ENCODE data around the gene STK38L.

The STK38L gene

GRCh38 chr12:27243804-27244688 lies at the start of gene STK38L:
Gene STK38L (plus strand): TSS chr12:27244286. CDS start chr12:27297721, 53,435 bp downstream.
- DNase-seq: peak; percentile 97

- DNase-seq: no peak
Observed at GRCh38 chr12:27194644-27195043, 49.4 kb upstream of the STK38L start.

- DNase-seq: peak; percentile 47
Observed at GRCh38 chr12:27198036-27198435, 46.0 kb upstream of the STK38L start.

GRCh38 chr12:27199638-27200300 lies 44.3 kb upstream of the STK38L start:
- no peak for DNase-seq

GRCh38 chr12:27201169-27201568 lies 42.9 kb upstream of the STK38L start:
- no peak for DNase-seq

GRCh38 chr12:27206801-27207502 lies 37.1 kb upstream of the STK38L start:
- DNase-seq: no peak

GRCh38 chr12:27207615-27208413 lies 36.3 kb upstream of the STK38L start:
- no peak for DNase-seq

GRCh38 chr12:27208414-27208750 lies 35.7 kb upstream of the STK38L start:
- no peak for DNase-seq

- DNase-seq: no peak
Observed at GRCh38 chr12:27209257-27209910, 34.7 kb upstream of the STK38L start.

- no peak for DNase-seq
Observed at GRCh38 chr12:27210187-27210586, 33.9 kb upstream of the STK38L start.

- DNase-seq: no peak
Observed at GRCh38 chr12:27212861-27213260, 31.2 kb upstream of the STK38L start.

GRCh38 chr12:27213304-27213703 lies 30.8 kb upstream of the STK38L start:
- DNase-seq: no peak

- DNase-seq: no peak
Observed at GRCh38 chr12:27213830-27214787, 30.0 kb upstream of the STK38L start.

- DNase-seq: no peak
Observed at GRCh38 chr12:27217590-27217989, 26.5 kb upstream of the STK38L start.

- no peak for DNase-seq
Observed at GRCh38 chr12:27219693-27220054, 24.4 kb upstream of the STK38L start.

GRCh38 chr12:27220055-27220987 lies 23.8 kb upstream of the STK38L start:
- peak; percentile 15 for DNase-seq

GRCh38 chr12:27220988-27221345 lies 23.1 kb upstream of the STK38L start:
- DNase-seq: no peak

GRCh38 chr12:27221625-27222387 lies 22.3 kb upstream of the STK38L start:
- DNase-seq: no peak

GRCh38 chr12:27226407-27226929 lies 17.6 kb upstream of the STK38L start:
- DNase-seq: no peak

All from HCEC 1CT (cell line).